Uterus (tissue), 4 donors: Measurements from ENCODE around the gene OPCML. TPM values are rescaled to one million over a fixed set of nuclear protein-coding genes. Genes with fewer than 3 reads are reported as not detected.

Experiments
- DNase-seq, 2 donors: peaks; one replicate each; pipeline ENCODE4 v3.0.0-alpha.2; 2019 to 2020
- H3K27ac ChIP-seq, 2 donors: fragments of 200-600 bp; sonication (generic); 1 replicate in 1 of 2; 2 replicates in 1 of 2; pipeline ENCODE4 v1.5.1; 2016 to 2018
- H3K27me3 ChIP-seq, 2 donors: fragments of 200-600 bp; sonication (generic); one replicate each; pipeline ENCODE4 v1.5.1; 2018 to 2019; ENCODE audit warnings: control low read depth in 1 of 2
- H3K36me3 ChIP-seq, 2 donors: fragments of 200-600 bp; sonication (generic); one replicate each; pipeline ENCODE4 v1.5.1; 2019; ENCODE audit warnings: control low read depth in 1 of 2
- H3K4me1 ChIP-seq, 2 donors: fragments of 200-600 bp; sonication (generic); one replicate each; pipeline ENCODE4 v1.5.1; 2018 to 2019; ENCODE audit warnings: control low read depth in 1 of 2
- H3K4me3 ChIP-seq, 2 donors: fragments of 200-600 bp; sonication (generic); 1 replicate in 1 of 2; 2 replicates in 1 of 2; pipeline ENCODE4 v1.5.1; 2018 to 2019; ENCODE audit warnings: mild to moderate bottlenecking in 1 of 2
- H3K9me3 ChIP-seq, 2 donors: fragments of 200-600 bp; sonication (generic); one replicate each; pipeline ENCODE4 v1.5.1; 2019; ENCODE audit warnings: control low read depth in 1 of 2
- POLR2A ChIP-seq, 2 donors: fragments of 450-650 bp; IDR thresholded peaks; one replicate each; pipeline ENCODE4 v1.6.1; 2016; ENCODE audit warnings: antibody characterized with exemption in 2 of 2, mild to moderate bottlenecking in 1 of 2, moderate library complexity in 1 of 2
- intact Hi-C: fragments of 100-400 bp; cut with DNase I; formaldehyde crosslinking; loops from one replicate; pipeline ENCODE4 v1.15.1; 2023; ENCODE audit warnings: low total_unique reads
- total RNA-seq, 4 donors: library from RNA; depleted of rRNA in 3 of 4; stranded (reverse); fragments of >200 nt in 3 of 4; gene quantifications; one replicate each; pipeline versions ENCODE4 v1.1.0 to v1.2.4, GENCODE V29; 2014 to 2023
- TF ChIP-seq, protein P1 (sequence below), 4 experiments: fragments of 200-600 bp in 2 of 4; fragments of 450-650 bp in 2 of 4; sonication (generic) in 2 of 4; IDR thresholded peaks; one replicate each; pipeline ENCODE4 v1.5.1; 2016 to 2019; ENCODE audit warnings: antibody characterized with exemption in 4 of 4, mild to moderate bottlenecking in 2 of 4, moderate library complexity in 1 of 4
- donor health status: DM: yes; HTN: yes; CAD: no.

Gene OPCML
- total RNA-seq, 4 donors from 2014 or later = under 0.01 to 3.9 (median 1.7) TPM

DNA sequence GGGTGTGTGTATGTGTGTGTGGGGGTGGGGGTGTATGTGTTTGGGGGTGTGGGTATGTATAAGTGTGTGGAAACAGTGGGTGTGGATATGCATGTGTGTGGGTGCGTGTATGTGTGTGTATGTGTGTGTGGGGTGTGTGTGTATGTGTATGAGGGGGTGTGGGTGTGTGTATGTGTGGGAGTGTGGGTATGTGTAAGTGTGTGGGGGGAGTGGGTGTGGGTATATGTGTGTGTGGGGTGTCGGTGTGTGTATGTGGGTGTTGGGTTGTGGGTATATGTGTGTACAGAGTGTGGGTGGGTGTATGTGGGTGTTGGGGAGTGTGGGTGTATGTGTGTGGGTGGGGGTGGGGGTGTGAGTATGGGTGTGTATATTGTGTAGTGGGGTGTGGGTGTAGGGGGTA, 206.0 kb downstream of the OPCML start:
- Histone ChIP-seq H3K9me3 (no peaks in the 10 kb centered on the region), H3K4me3 (no peak overlapping the region), H3K4me1 (no peaks in the 10 kb centered on the region), H3K27ac (no peak overlapping the region), H3K27me3 (no peaks in the 10 kb centered on the region), H3K36me3 (no peaks in the 10 kb centered on the region)
- DNase-seq = no peak
- TF ChIP-seq, protein P1, sequence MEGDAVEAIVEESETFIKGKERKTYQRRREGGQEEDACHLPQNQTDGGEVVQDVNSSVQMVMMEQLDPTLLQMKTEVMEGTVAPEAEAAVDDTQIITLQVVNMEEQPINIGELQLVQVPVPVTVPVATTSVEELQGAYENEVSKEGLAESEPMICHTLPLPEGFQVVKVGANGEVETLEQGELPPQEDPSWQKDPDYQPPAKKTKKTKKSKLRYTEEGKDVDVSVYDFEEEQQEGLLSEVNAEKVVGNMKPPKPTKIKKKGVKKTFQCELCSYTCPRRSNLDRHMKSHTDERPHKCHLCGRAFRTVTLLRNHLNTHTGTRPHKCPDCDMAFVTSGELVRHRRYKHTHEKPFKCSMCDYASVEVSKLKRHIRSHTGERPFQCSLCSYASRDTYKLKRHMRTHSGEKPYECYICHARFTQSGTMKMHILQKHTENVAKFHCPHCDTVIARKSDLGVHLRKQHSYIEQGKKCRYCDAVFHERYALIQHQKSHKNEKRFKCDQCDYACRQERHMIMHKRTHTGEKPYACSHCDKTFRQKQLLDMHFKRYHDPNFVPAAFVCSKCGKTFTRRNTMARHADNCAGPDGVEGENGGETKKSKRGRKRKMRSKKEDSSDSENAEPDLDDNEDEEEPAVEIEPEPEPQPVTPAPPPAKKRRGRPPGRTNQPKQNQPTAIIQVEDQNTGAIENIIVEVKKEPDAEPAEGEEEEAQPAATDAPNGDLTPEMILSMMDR (IDR thresholded peaks at IDR 0.05) = no peak
- no peak for TF ChIP-seq POLR2A (IDR thresholded peaks at IDR 0.05)
- intact Hi-C loops = no loop called here

- intact Hi-C loops = no loop called here
- DNase-seq = no peak
- no peaks in the 10 kb centered on the region for H3K36me3 ChIP-seq
- no peaks in the 10 kb centered on the region for H3K27me3 ChIP-seq
- TF ChIP-seq, protein P1 (IDR thresholded peaks at IDR 0.05) = no peak
- TF ChIP-seq POLR2A (IDR thresholded peaks at IDR 0.05) = no peak
- no peaks in the 10 kb centered on the region for H3K4me1 ChIP-seq
- H3K9me3 ChIP-seq = no peaks in the 10 kb centered on the region
- no peak overlapping the region for H3K4me3 ChIP-seq
- H3K27ac ChIP-seq = no peak overlapping the region
These were observed 206.6 kb downstream of the OPCML start for GRCh38 chr11:133325711-133326110.

DNA sequence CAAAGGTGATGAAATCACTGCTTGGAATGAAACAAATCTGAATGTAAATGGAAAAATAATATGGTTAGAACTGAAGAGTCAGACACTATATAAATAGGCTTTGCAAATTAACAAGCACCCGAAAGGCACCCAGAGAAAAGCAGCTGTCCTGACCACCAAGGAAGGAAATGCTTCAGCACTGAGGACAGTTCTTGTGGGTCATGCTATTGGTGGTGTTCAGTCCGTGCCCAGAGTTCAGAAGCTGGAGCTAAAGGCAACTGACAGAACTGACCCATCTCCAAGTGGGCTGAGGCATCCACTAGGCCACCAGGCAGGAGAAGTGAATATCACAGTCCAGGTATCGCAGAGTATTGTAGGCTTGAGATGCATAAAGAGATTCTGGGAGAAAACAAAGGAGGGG, 208.9 kb downstream of the OPCML start:
- DNase-seq = no peak
- no peak overlapping the region for H3K4me3 ChIP-seq
- intact Hi-C loops = no loop called here
- H3K4me1 ChIP-seq = no peaks in the 10 kb centered on the region
- no peaks in the 10 kb centered on the region for H3K27me3 ChIP-seq
- TF ChIP-seq, protein P1 (IDR thresholded peaks at IDR 0.05) = no peak
- no peak for TF ChIP-seq POLR2A (IDR thresholded peaks at IDR 0.05)
- H3K9me3 ChIP-seq = no peaks in the 10 kb centered on the region
- no peaks in the 10 kb centered on the region for H3K36me3 ChIP-seq
- H3K27ac ChIP-seq = no peak overlapping the region

DNA sequence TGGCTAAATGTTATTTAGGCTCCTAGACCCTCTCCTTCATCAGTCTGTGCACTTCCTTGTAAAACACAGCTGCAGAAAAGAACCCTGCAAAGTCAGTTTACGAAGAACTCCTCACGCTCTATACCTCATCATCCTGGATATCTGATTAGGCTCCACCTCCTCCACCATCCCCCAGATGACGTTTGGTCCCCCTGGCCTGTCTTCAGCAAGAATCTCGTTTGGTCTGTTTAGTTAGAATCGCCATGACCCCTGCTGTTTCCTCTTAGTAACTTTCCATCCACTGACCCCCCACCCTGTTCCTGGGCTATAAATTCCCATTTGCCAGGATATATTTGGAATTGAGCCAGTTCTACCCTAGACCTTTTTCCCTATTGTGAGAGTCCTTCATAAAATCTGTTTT, 214.1 kb downstream of the OPCML start:
- no peaks in the 10 kb centered on the region for H3K9me3 ChIP-seq
- no peak overlapping the region for H3K4me3 ChIP-seq
- no peaks in the 10 kb centered on the region for H3K4me1 ChIP-seq
- no peak overlapping the region for H3K27ac ChIP-seq
- no peak for DNase-seq
- no peaks in the 10 kb centered on the region for H3K27me3 ChIP-seq
- H3K36me3 ChIP-seq = no peaks in the 10 kb centered on the region
- TF ChIP-seq, protein P1 (IDR thresholded peaks at IDR 0.05) = no peak
- TF ChIP-seq POLR2A (IDR thresholded peaks at IDR 0.05) = no peak
- intact Hi-C loops = no loop called here

- TF ChIP-seq POLR2A (IDR thresholded peaks at IDR 0.05) = no peak
- TF ChIP-seq, protein P1 (IDR thresholded peaks at IDR 0.05) = no peak
- Histone ChIP-seq H3K4me3 (no peak overlapping the region), H3K27me3 (no peaks in the 10 kb centered on the region), H3K27ac (no peak overlapping the region), H3K9me3 (no peaks in the 10 kb centered on the region), H3K4me1 (no peaks in the 10 kb centered on the region), H3K36me3 (no peaks in the 10 kb centered on the region)
- DNase-seq = no peak
- intact Hi-C loops = no loop called here
These were observed 221.1 kb downstream of the OPCML start for GRCh38 chr11:133311230-133311629.
